PC-3 (cell line): ENCODE results near the gene GLTPD2. TPM values are rescaled to one million over a fixed set of nuclear protein-coding genes. Genes with fewer than 3 reads are reported as not detected.

ENCODE experiments used
- ATAC-seq: fragments of 200-7000 bp; cut with Tn5 transposase; 2 replicates; pipeline ENCODE4 v1.9.1; 2020; ENCODE audit warnings: mild to moderate bottlenecking, moderate library complexity
- BruUV-seq: library from RNA; stranded (reverse); fragments of 400-500 nt; replicated peaks from 2 replicates; lab custom pipeline; 2021; lab: Mats Ljungman, UMichigan
- CTCF ChIA-PET: fragments of 300-600 bp; sonication (Branson Sonifier 250); formaldehyde crosslinking; loops from one replicate; lab custom pipeline; 2022; ENCODE audit warnings: antibody characterized with exemption; lab: Charles Lee
- POLR2A ChIA-PET: fragments of 300-600 bp; sonication (Branson Sonifier 250); formaldehyde crosslinking; loops from one replicate; lab custom pipeline; 2022; ENCODE audit warnings: antibody characterized with exemption; ENCODE audit not compliant: unreplicated experiment; lab: Charles Lee
- DNase-seq: peaks from one replicate; pipeline ENCODE4 v3.0.0-alpha.2; 2015
- H2AFZ ChIP-seq: fragments of 300-600 bp; sonication (generic); 2 replicates; pipeline ENCODE4 v1.6.0; 2016; ENCODE audit warnings: antibody characterized with exemption, low read length
- H3F3A ChIP-seq: fragments of 300-600 bp; sonication (generic); one replicate; pipeline ENCODE4 v1.6.0; 2017; ENCODE audit warnings: antibody characterized with exemption, low read length, control low read depth, mild to moderate bottlenecking; ENCODE audit not compliant: unreplicated experiment
- H3K27ac ChIP-seq: fragments of 300-600 bp; sonication (generic); 2 replicates; pipeline ENCODE4 v1.5.1; 2016; ENCODE audit warnings: mild to moderate bottlenecking, low read length
- H3K27me3 ChIP-seq: fragments of 300-600 bp; sonication (generic); 2 replicates; pipeline ENCODE4 v1.6.1; 2016; ENCODE audit warnings: low read length, mixed read lengths
- H3K36me3 ChIP-seq: fragments of 300-600 bp; sonication (generic); 2 replicates; pipeline ENCODE4 v1.6.1; 2016; ENCODE audit warnings: low read depth, mixed run types, low read length, mixed read lengths
- H3K4me1 ChIP-seq: fragments of 300-600 bp; sonication (generic); 2 replicates; pipeline ENCODE4 v1.5.1; 2016; ENCODE audit warnings: low read length; ENCODE audit not compliant: insufficient read depth
- H3K4me2 ChIP-seq: fragments of 300-600 bp; sonication (generic); 2 replicates; pipeline ENCODE4 v1.6.0; 2016; ENCODE audit warnings: low read length
- H3K4me3 ChIP-seq: fragments of 300-600 bp; sonication (generic); 2 replicates; pipeline ENCODE4 v1.5.1; 2016; ENCODE audit warnings: mild to moderate bottlenecking, low read length, mixed read lengths
- H3K79me2 ChIP-seq: fragments of 300-600 bp; sonication (generic); 2 replicates; pipeline ENCODE4 v1.6.1; 2017; ENCODE audit warnings: low read length, mixed read lengths
- H3K9ac ChIP-seq: fragments of 300-600 bp; sonication (generic); 2 replicates; pipeline ENCODE4 v1.6.0; 2016; ENCODE audit warnings: mild to moderate bottlenecking, low read length
- H3K9me2 ChIP-seq: fragments of 300-600 bp; sonication (generic); replicated peaks from 2 replicates; pipeline ENCODE4 v1.6.1; 2016; ENCODE audit warnings: mixed run types, low read length, mixed read lengths
- H3K9me3 ChIP-seq: fragments of 300-600 bp; sonication (generic); 2 replicates; pipeline ENCODE4 v1.6.1; 2016; ENCODE audit warnings: low read length, mixed read lengths
- H4K20me1 ChIP-seq: fragments of 300-600 bp; sonication (generic); 2 replicates; pipeline ENCODE4 v1.6.1; 2016; ENCODE audit warnings: low read length, mixed read lengths
- CTCF ChIP-seq: fragments of 300-600 bp; sonication (generic); conservative IDR thresholded peaks from 2 replicates; pipeline ENCODE4 v1.5.1; 2017; ENCODE audit warnings: antibody characterized with exemption, low read depth, mild to moderate bottlenecking, low read length
- EZH2 ChIP-seq: fragments of 300-600 bp; sonication (generic); IDR thresholded peaks from one replicate; pipeline ENCODE4 v1.6.1; 2017; ENCODE audit warnings: antibody characterized with exemption, mild to moderate bottlenecking, low read length; ENCODE audit not compliant: unreplicated experiment
- EZH2phosphoT487 ChIP-seq: fragments of 300-600 bp; sonication (generic); IDR thresholded peaks from 2 replicates; pipeline ENCODE4 v1.6.1; 2018; ENCODE audit warnings: mild to moderate bottlenecking, antibody characterized with exemption, low read length, borderline replicate concordance
- intact Hi-C: fragments of 100-400 bp; cut with micrococcal nuclease; formaldehyde crosslinking; loops from 2 replicates; pipeline ENCODE4 v1.9.0; 2023
- total RNA-seq: library from RNA; depleted of rRNA; stranded (reverse); fragments of >200 nt; gene quantifications from 2 replicates; pipeline ENCODE4 v1.2.3, GENCODE V29; 2014; rRNA removed

The GLTPD2 gene
- total RNA-seq, 1 experiment from 2014 or later: not detected

- Histone ChIP-seq H3K9me3 (no peaks in the 10 kb centered on the region), H3K79me2 (peaks cover 97% of the 10 kb centered on the region), H3K27ac (peak overlapping the region; percentile 80), H3K4me3 (0 out of 2 replicates have a peak overlapping the region, but pooled peaks have one; percentile 9), H3K4me2 (peak overlapping the region; percentile 67), H4K20me1 (no peaks in the 10 kb centered on the region), H3K9ac (peak overlapping the region; percentile 18), H3F3A (no peaks in the 10 kb centered on the region), H2AFZ (no peak overlapping the region), H3K27me3 (no peaks in the 10 kb centered on the region), H3K36me3 (peaks cover 6% of the 10 kb centered on the region), H3K9me2 (no peaks in the 10 kb centered on the region), H3K4me1 (peaks cover 46% of the 10 kb centered on the region)
- BruUV-seq: no TSS peak
- intact Hi-C loops: loop anchor here (10.0 kb wide), 1 partner anchor 46 kb away; no protein-coding TSS in a partner anchor
- ChIA-PET POLR2A (no interaction called here), CTCF (no interaction called here)
- ATAC-seq (no peak), DNase-seq (no peak)
- no peak for TF ChIP-seq CTCF
- no peak for TF ChIP-seq EZH2phosphoT487
- no peak for TF ChIP-seq EZH2
Measured at GRCh38 chr17:4839221-4839620, 50.5 kb downstream of the GLTPD2 start.

Other genes with a start within 250 kb of the GLTPD2 start
- gene MYBBP1A, start 233.6 kb upstream of the GLTPD2 start, total RNA-seq: 155 and 171 TPM in 2 replicates
- not detected in 2 replicates for gene GGT6, start 228.4 kb upstream of the GLTPD2 start, total RNA-seq
- gene SMTNL2, start 204.4 kb upstream of the GLTPD2 start, total RNA-seq: not detected in 2 replicates
- gene ALOX15, start 147.3 kb upstream of the GLTPD2 start, total RNA-seq: 0.81 TPM in 1 of 2 replicates, not detected in the other
- gene PELP1, start 84.8 kb upstream of the GLTPD2 start, total RNA-seq: 35.1 and 37.6 TPM in 2 replicates
- gene ARRB2, start 78.3 kb upstream of the GLTPD2 start, total RNA-seq: 22.2 and 28.1 TPM in 2 replicates
- 25.4 and 28.9 TPM in 2 replicates for gene MED11, start 57.5 kb upstream of the GLTPD2 start, total RNA-seq
- 0.51 and 0.58 TPM in 2 replicates for gene ZMYND15, start 49.1 kb upstream of the GLTPD2 start, total RNA-seq
- 22.1 and 38.7 TPM in 2 replicates for gene CXCL16, start 49.0 kb upstream of the GLTPD2 start, total RNA-seq
- not detected in 2 replicates for gene TM4SF5, start 17.1 kb upstream of the GLTPD2 start, total RNA-seq
- 1.2 and 3.1 TPM in 2 replicates for gene VMO1, start 2.6 kb upstream of the GLTPD2 start, total RNA-seq
- 281 and 405 TPM in 2 replicates for gene PSMB6, start 7.2 kb downstream of the GLTPD2 start, total RNA-seq
- 24.3 and 27.3 TPM in 2 replicates for gene PLD2, start 18.2 kb downstream of the GLTPD2 start, total RNA-seq
- 44.5 and 64.8 TPM in 2 replicates for gene MINK1, start 44.4 kb downstream of the GLTPD2 start, total RNA-seq
- 0.35 and 0.36 TPM in 2 replicates for gene C17orf107, start 110.6 kb downstream of the GLTPD2 start, total RNA-seq
- 0.11 TPM in 1 of 2 replicates, not detected in the other for gene CHRNE, start 114.1 kb downstream of the GLTPD2 start, total RNA-seq
- not detected in 2 replicates for gene GP1BA, start 143.3 kb downstream of the GLTPD2 start, total RNA-seq
- 64.3 and 72.1 TPM in 2 replicates for gene SLC25A11, start 151.1 kb downstream of the GLTPD2 start, total RNA-seq
- 37.8 and 43.1 TPM in 2 replicates for gene RNF167, start 151.3 kb downstream of the GLTPD2 start, total RNA-seq
- 1,914 and 2,339 TPM in 2 replicates for gene PFN1, start 159.6 kb downstream of the GLTPD2 start, total RNA-seq
- 2.4 and 7.5 TPM in 2 replicates for gene ENO3, start 162.2 kb downstream of the GLTPD2 start, total RNA-seq
- gene SPAG7, start 178.9 kb downstream of the GLTPD2 start, total RNA-seq: 44.1 and 48.4 TPM in 2 replicates
- gene CAMTA2, start 198.7 kb downstream of the GLTPD2 start, total RNA-seq: 6.2 and 27.2 TPM in 2 replicates
- not detected in 2 replicates for gene INCA1, start 208.6 kb downstream of the GLTPD2 start, total RNA-seq
- 60.9 and 67.9 TPM in 2 replicates for gene KIF1C, start 209.0 kb downstream of the GLTPD2 start, total RNA-seq
- not detected in 2 replicates for gene SLC52A1, start 246.5 kb downstream of the GLTPD2 start, total RNA-seq